Thyroid gland (tissue), 4 donors: ENCODE results near the gene ADGRD1. TPM values are rescaled to one million over a fixed set of nuclear protein-coding genes. Genes with fewer than 3 reads are reported as not detected.

Source experiments
- DNase-seq, 2 donors: peaks; one replicate each; pipeline ENCODE4 v3.0.0-alpha.2; 2019
- H3K27ac ChIP-seq, 3 donors: fragments of 200-600 bp; sonication (generic); 1 replicate in 2 of 3; 2 replicates in 1 of 3; pipeline ENCODE4 v1.5.1; 2016 to 2019; ENCODE audit warnings: mild to moderate bottlenecking in 1 of 3, moderate library complexity in 1 of 3
- H3K27me3 ChIP-seq: fragments of 200-600 bp; sonication (generic); one replicate; pipeline ENCODE4 v1.5.1; 2019
- H3K36me3 ChIP-seq, 2 donors: fragments of 200-600 bp; sonication (generic); one replicate each; pipeline ENCODE4 v1.5.1; 2016 to 2019
- H3K4me1 ChIP-seq, 2 donors: fragments of 200-600 bp; sonication (generic); one replicate each; pipeline ENCODE4 v1.5.1; 2017 to 2019
- H3K4me3 ChIP-seq, 3 donors: fragments of 200-600 bp; sonication (generic); replicated peaks in 1 of 3; 1 replicate in 2 of 3; 2 replicates in 1 of 3; pipeline ENCODE4 v1.5.1; 2016; ENCODE audit warnings: mild to moderate bottlenecking in 1 of 3
- H3K9me3 ChIP-seq: fragments of 200-600 bp; sonication (generic); one replicate; pipeline ENCODE4 v1.5.1; 2017
- CTCF ChIP-seq, 6 experiments: fragments of 200-600 bp in 3 of 6; fragments of 450-650 bp in 3 of 6; sonication (generic) in 3 of 6; IDR thresholded peaks; one replicate each; pipeline ENCODE4 v1.5.1; 2016 to 2019; ENCODE audit warnings: antibody characterized with exemption in 6 of 6, mild to moderate bottlenecking in 2 of 6, inconsistent platforms in 1 of 6, moderate library complexity in 1 of 6
- POLR2A ChIP-seq, 2 donors: fragments of 450-650 bp; IDR thresholded peaks; one replicate each; pipeline ENCODE4 v1.6.1; 2017; ENCODE audit warnings: antibody characterized with exemption in 2 of 2, mild to moderate bottlenecking in 2 of 2, moderate library complexity in 1 of 2
- WGBS, 2 donors: methylation state at CpG; one replicate each; pipeline ENCODE4 v1.1.5; 2017; 5-methylcytosine and 5-hydroxymethylcytosine counted together
- intact Hi-C: fragments of 100-400 bp; cut with DNase I; formaldehyde crosslinking; loops from one replicate; pipeline ENCODE4 v1.15.1; 2023
- total RNA-seq, 4 donors: library from RNA; depleted of rRNA; stranded (reverse); fragments of >200 nt; gene quantifications; one replicate each; pipeline ENCODE4 v1.2.3, GENCODE V29; 2016

Gene ADGRD1
- total RNA-seq, 4 donors from 2014 or later, result 14.1 to 44.3 (median 24.7) TPM

- DNase-seq, result peak in 1 of 2 donors; percentile 23
- peaks cover 0 to 13% of the 10 kb centered on the region in 2 donors for H3K4me1 ChIP-seq
- H3K4me3 ChIP-seq, result no peak overlapping the region
- TF ChIP-seq CTCF (IDR thresholded peaks at IDR 0.05) (no peak), POLR2A (IDR thresholded peaks at IDR 0.05) (no peak)
- intact Hi-C loops, result no loop called here
- H3K36me3 ChIP-seq, result no peaks in the 10 kb centered on the region
- 81 to 84% methylated on average over 5 to 13 of the region's 14 CpGs for WGBS, 2 donors
- H3K9me3 ChIP-seq, result no peaks in the 10 kb centered on the region
- H3K27ac ChIP-seq, result no peak overlapping the region
- no peaks in the 10 kb centered on the region for H3K27me3 ChIP-seq
Measured at GRCh38 chr12:131042834-131043245, 89.1 kb downstream of the ADGRD1 start.

- no peak overlapping the region for H3K4me3 ChIP-seq
- no peaks in the 10 kb centered on the region for H3K9me3 ChIP-seq
- no peak overlapping the region for H3K27ac ChIP-seq
- DNase-seq, result no peak
- no peaks in the 10 kb centered on the region for H3K36me3 ChIP-seq
- no peaks in the 10 kb centered on the region for H3K27me3 ChIP-seq
- intact Hi-C loops, result no loop called here
- peaks cover 0 to 12% of the 10 kb centered on the region in 2 donors for H3K4me1 ChIP-seq
- TF ChIP-seq CTCF (IDR thresholded peaks at IDR 0.05) (no peak), POLR2A (IDR thresholded peaks at IDR 0.05) (no peak)
- WGBS, 2 donors, result 92 to 97% methylated on average over 15 to 21 of the region's 21 CpGs
Measured at GRCh38 chr12:131043401-131043871, 89.7 kb downstream of the ADGRD1 start.

- no peak overlapping the region for H3K27ac ChIP-seq
- H3K27me3 ChIP-seq, result no peaks in the 10 kb centered on the region
- TF ChIP-seq CTCF (IDR thresholded peaks at IDR 0.05), result no peak
- no peak for TF ChIP-seq POLR2A (IDR thresholded peaks at IDR 0.05)
- no peak for DNase-seq
- 90 to 95% methylated on average over 15 of the region's 15 CpGs for WGBS, 2 donors
- no peaks in the 10 kb centered on the region for H3K36me3 ChIP-seq
- peaks cover 0 to 5% of the 10 kb centered on the region in 2 donors for H3K4me1 ChIP-seq
- intact Hi-C loops, result no loop called here
- no peaks in the 10 kb centered on the region for H3K9me3 ChIP-seq
- H3K4me3 ChIP-seq, result no peak overlapping the region
Measured at GRCh38 chr12:131044136-131044535, 90.4 kb downstream of the ADGRD1 start.

GRCh38 chr12:131044760-131045381 lies 91.2 kb downstream of the ADGRD1 start:
- H3K36me3 ChIP-seq, result no peaks in the 10 kb centered on the region
- H3K27me3 ChIP-seq, result no peaks in the 10 kb centered on the region
- DNase-seq, result no peak
- H3K27ac ChIP-seq, result no peak overlapping the region
- no peaks in the 10 kb centered on the region for H3K4me1 ChIP-seq
- WGBS, 2 donors, result 96 to 97% methylated on average over 40 to 56 of the region's 56 CpGs
- TF ChIP-seq POLR2A (IDR thresholded peaks at IDR 0.05) (no peak), CTCF (IDR thresholded peaks at IDR 0.05) (no peak)
- no peaks in the 10 kb centered on the region for H3K9me3 ChIP-seq
- intact Hi-C loops, result no loop called here
- H3K4me3 ChIP-seq, result no peak overlapping the region

- 95 to 97% methylated on average over 8 to 10 of the region's 13 CpGs for WGBS, 2 donors
- H3K4me3 ChIP-seq, result no peak overlapping the region
- no peak overlapping the region for H3K27ac ChIP-seq
- TF ChIP-seq CTCF (IDR thresholded peaks at IDR 0.05), result no peak
- TF ChIP-seq POLR2A (IDR thresholded peaks at IDR 0.05), result no peak
- intact Hi-C loops, result no loop called here
- H3K36me3 ChIP-seq, result no peaks in the 10 kb centered on the region
- H3K9me3 ChIP-seq, result no peaks in the 10 kb centered on the region
- H3K27me3 ChIP-seq, result no peaks in the 10 kb centered on the region
- no peak for DNase-seq
- H3K4me1 ChIP-seq, result no peaks in the 10 kb centered on the region
Measured at GRCh38 chr12:131045705-131046460, 92.2 kb downstream of the ADGRD1 start.
